OCI-LY7 (cell line): ENCODE data around the gene PLAAT2.

Experiments used
- EZH2phosphoT487 ChIP-seq: fragments of 200-600 bp; sonication (generic); IDR thresholded peaks from 2 replicates; pipeline ENCODE4 v1.6.1; 2018; ENCODE audit warnings: low read depth, borderline replicate concordance, mild to moderate bottlenecking, mixed run types, antibody characterized with exemption, low read length, moderate library complexity, mixed read lengths
- TF ChIP-seq, protein P1 (sequence below): fragments of 200-600 bp; sonication (generic); conservative IDR thresholded peaks from 2 replicates; pipeline ENCODE4 v1.5.1; 2014; ENCODE audit warnings: mild to moderate bottlenecking, antibody characterized with exemption, low read length, moderate library complexity, mixed read lengths

DNA sequence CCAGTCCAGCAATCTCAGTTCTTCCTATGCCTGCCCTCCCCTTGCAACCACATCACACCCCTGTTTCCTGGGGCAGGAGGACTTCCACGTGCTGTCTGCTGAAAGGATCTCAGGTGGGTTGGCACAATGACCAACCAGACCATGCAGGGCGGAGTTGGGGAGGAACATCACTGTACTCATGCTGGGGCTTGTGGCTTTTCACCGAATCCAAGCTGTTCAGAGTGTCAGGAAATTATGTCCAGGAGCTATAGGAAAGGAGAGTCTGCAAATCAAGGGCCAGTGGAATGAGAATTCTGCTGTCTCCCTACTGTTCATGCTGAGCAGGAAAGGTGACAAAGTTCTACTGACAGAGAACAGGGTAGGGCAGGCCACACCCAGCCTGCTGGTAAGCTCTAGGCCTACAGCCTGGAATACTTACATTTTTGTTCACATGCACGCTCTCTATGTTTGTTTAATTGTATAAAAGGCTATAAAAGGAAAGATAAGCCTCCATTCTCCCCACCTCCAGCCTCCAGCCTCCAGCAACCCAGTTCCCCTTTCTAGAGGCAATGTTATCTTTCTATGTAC, 1.7 kb upstream of the PLAAT2 start:
- TF ChIP-seq, protein P1, sequence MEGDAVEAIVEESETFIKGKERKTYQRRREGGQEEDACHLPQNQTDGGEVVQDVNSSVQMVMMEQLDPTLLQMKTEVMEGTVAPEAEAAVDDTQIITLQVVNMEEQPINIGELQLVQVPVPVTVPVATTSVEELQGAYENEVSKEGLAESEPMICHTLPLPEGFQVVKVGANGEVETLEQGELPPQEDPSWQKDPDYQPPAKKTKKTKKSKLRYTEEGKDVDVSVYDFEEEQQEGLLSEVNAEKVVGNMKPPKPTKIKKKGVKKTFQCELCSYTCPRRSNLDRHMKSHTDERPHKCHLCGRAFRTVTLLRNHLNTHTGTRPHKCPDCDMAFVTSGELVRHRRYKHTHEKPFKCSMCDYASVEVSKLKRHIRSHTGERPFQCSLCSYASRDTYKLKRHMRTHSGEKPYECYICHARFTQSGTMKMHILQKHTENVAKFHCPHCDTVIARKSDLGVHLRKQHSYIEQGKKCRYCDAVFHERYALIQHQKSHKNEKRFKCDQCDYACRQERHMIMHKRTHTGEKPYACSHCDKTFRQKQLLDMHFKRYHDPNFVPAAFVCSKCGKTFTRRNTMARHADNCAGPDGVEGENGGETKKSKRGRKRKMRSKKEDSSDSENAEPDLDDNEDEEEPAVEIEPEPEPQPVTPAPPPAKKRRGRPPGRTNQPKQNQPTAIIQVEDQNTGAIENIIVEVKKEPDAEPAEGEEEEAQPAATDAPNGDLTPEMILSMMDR, result no peak
- TF ChIP-seq EZH2phosphoT487, result no peak
